GM21381 (cell line): ENCODE results near the gene VAV2.

Experiments
- ATAC-seq: cut with Tn5 transposase; IDR thresholded peaks from one replicate; pipeline ENCODE4 v1.9.1; 2021; ENCODE audit warnings: mild to moderate bottlenecking, moderate library complexity; ENCODE audit not compliant: unreplicated experiment

VAV2 gene

GRCh38 chr9:133882849-133883755 is 109.0 kb downstream of the VAV2 start:
- no peak for ATAC-seq

GRCh38 chr9:133881671-133882381 is 110.3 kb downstream of the VAV2 start:
- no peak for ATAC-seq

- no peak for ATAC-seq
Measured at GRCh38 chr9:133880851-133881661, 111.1 kb downstream of the VAV2 start.

- ATAC-seq: no peak
Measured at GRCh38 chr9:133880136-133880535, 112.0 kb downstream of the VAV2 start.

DNA sequence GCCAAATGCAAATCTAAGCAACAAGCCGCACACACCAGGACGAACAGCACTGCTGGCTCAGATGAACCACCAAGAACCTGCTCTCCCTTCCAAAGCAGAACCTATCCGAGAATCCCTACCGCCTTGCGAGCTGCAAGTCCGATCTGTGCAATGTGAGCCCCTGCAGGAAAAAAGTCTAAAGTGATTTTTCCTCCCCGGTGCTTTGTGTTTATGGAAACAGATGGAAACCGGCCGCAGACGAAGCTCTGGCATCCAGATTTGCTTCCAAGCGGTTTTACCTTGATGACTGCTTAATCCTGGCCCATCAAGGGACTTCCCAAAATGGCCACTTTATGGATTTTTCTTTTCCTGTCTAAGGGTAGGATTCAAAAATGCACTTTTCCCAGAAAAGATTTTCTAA is 112.5 kb downstream of the VAV2 start:
- no peak for ATAC-seq

- ATAC-seq: no peak
Measured at GRCh38 chr9:133878402-133878801, 113.7 kb downstream of the VAV2 start.

- no peak for ATAC-seq
Measured at GRCh38 chr9:133877967-133878366, 114.2 kb downstream of the VAV2 start.

DNA sequence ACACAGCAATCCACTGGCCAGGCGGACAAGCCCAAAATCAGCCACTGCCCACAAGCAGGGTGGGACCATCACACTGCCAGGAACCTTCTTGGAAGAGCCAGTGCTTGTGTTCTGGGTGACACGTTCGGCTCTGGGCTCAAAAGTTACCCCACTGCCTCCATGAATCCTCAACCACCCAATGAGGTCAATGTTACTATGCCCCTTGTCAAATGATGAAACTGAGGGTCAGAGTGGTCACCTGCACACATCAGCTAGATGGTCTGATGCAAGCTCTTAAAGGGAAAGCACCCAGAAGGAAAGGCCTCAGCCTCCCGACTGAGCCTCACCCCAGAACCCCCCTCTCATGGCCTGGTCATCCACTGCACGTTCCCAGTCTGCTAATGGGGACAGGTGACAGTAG is 114.8 kb downstream of the VAV2 start:
- ATAC-seq: no peak

DNA sequence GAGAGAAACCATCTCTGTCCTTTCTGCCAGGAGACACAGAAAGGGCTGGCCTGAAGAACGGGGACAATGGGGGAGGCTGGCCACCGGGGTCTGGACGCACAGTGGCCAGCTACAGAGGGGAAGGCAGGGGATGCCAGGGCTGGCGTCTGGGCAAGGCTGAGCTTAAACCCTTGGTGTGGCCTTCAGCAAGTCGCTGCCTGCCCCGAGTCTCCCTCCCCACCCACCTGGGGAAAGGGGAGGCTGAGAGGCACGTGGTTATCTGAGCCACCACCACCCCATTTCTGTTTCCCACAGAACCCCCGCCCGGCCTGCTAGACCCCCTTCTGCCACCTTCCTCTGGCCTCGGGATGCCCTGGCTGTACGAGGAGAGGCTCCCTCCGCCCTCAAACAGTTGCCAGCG is 115.3 kb downstream of the VAV2 start:
- ATAC-seq: no peak

DNA sequence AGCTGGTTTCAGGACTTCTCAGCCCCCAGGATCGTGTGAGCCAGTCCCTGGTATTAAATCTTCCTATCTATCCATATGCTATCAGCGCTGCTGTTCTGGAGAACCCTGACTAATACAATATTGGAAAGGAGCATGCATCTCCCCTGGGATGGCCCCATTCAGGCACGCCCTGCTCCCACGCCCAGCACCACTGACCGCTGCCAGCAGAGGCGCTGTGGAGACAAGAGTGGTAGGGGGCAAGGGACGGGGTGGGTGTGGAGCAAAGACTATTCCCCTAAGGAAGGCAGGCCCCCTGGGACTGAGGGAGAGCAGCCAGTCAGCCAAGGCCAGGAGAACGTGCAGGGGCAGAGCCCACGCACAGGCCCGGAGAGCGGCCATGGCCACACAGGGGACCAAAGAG is 116.0 kb downstream of the VAV2 start:
- ATAC-seq: no peak

DNA sequence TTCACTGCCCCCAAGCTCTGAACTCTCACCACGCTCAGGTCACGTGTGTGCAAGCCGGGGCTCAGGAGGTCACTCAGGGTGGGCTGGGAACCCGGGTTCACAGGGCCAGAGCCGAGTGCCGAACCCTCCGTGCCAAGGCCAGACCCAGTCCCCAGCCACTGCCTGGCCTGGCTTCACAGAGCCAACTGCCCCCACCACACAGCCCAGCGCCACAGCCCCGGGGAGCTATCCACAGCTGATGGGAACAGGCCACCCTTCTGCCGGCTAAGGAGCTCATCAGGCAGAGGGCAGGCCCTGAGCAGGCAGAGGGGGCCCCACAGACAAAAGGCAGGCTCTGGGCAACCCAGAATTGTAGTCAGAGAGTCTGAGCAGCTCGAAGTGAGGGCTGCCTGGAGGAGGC is 117.0 kb downstream of the VAV2 start:
- ATAC-seq: no peak

DNA sequence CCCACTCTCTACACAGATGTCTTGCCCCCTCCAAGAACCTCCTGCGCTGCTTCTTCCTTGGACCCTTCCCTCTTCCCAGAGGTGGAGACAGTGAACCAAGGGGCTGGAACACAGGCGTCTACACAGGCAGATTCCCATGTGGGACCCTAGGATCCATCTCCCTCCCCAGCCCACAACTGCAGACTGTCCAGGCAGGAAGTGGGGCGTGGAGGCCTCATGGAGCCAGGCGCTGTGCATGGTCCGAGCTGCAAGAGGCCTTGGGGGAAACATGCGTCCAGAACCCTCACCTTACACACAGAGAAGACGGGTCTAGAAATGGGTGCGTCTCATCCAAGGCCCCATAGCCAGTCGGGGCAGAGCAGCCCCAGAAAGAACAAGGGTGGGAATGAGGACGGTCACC is 117.5 kb downstream of the VAV2 start:
- ATAC-seq: no peak

- ATAC-seq: no peak
Measured at GRCh38 chr9:133874060-133874657, 118.0 kb downstream of the VAV2 start.

DNA sequence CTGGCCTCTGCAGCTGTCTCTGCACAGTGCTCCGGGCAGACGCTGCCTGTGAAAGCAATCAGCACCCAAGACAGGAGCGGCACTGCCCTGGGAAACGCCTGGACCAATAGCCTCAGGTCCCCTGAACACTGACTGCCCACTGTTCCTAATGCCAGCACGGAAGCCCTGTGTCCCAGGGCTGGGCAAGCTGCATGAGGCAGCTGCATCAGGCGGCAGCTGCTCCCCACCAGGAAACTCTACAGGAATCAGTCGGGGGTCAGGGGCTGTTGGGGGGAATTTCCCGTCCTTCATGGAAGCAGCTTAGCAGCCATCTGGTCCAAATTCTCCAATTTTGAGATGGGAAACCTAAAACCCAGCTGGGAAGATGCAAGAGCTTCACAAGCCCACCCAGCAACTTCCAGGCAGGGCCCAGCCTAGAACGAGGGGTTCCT is 118.6 kb downstream of the VAV2 start:
- ATAC-seq: no peak

- no peak for ATAC-seq
Measured at GRCh38 chr9:133873009-133873408, 119.1 kb downstream of the VAV2 start.

DNA sequence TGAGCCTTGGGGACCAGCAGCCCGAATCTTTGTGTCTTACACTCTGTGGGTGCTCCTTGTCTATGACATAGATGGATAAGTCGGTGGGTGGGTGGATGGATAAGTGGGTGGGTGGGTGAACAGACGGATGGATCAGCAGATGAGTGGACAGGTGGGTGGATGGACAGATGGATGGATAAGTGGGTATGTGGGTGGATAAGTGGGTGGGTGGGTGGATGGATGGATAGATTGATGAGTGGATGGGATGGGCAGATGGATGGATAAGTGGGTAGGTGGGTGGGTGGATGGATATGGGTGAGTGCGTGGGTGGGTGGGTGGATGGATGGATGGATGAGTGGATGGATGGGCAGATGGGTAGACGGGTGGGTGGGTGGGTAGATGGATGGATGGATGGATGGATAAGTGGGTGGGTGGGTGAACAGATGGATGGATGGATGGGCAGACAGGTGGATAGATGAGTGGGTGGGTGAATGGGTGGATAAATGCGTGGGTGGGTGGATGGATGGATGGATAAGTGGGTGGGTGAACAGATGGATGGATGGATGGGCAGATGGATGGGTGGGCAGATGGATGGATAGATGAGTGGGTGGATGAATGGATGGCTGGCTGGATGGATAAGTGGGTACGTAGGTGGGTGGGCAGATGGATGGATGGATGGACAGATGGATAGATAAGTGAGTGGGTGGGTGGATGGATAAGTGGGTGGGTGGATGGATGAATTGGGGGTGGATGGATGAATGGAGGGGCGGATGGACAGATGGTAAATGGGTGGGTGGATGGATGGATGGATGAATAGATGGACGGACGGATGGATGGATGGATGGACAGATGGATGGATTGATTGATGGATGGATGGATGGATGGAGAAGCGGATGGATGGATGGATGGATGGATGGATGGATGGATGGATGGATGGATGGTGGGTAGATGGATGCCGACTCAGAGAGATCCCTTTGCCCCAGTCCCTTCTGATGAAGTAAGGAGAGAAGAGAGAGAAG is 121.2 kb downstream of the VAV2 start:
- no peak for ATAC-seq

DNA sequence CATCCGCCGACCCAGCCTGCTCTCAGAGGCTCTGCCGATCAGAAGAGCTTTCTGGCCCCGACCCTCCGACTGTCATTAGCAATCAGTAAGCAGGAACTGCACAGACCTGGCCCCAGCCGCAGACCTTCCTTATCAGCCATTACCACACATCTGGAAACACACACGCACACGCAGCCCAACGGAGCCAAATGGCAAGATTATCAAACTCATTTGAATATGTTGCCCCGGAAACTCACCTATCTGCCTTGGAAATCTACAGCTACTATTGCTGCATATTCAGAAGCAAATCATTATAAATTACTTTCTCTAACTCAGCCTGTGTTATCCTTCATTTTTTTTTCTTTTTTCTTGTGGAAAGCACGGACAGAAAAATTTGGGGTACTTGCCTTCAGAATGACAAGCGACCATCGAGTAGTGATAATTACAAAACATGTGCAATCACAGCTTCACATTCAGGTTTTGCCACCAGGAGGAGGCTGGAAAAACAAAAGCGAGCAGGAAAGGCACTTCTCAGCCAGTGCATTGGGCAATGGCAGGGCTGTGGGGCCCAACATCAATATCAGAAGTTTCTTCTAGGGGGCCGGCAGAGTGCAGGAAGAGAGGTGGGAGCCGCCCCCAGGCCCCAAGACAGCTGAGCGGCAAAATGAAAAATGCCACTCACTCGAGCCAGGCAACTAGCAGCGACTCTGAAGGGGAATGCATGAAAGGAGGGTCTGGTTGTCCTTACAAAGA is 122.3 kb downstream of the VAV2 start:
- no peak for ATAC-seq

DNA sequence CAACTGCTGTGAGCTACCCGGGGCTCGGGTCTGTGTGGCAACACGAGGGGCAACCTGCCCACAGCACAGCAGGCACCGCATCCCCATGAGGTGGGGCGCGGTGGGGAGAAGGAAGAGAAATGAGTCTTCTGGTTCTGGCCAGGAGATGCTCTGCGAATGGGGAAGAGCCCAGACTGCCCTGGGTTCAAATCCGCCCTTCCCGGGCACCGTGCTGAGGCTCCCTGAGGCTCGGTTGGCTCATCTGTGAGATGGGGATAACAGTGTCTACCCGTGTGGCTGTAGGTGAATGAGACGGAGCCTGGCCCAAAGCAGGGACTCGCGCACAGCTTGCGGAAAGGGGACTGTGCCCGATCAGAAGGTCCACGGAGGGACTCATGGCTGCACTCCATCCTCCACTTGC is 123.9 kb downstream of the VAV2 start:
- no peak for ATAC-seq

DNA sequence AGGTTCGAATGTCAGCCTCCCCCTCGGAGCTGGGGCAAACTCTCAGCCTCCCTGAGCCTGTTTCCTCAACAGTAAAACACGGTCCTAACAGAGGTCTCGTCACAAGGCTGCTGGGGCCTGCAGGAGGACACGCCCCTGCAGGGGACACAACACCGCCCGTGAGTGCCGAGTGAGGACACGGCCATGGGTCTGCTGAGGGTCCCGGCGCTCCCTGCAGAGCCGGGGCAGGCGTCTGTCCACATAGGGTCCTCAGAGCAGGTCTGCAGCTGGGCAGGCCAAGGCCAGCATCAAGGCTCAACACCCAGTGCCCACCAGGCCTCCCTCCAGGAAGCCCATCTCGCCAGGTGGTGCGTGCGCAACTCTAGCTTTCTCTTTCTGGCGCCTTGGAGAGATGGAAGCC is 125.2 kb downstream of the VAV2 start:
- ATAC-seq: no peak
